ENCODE data around the gene LGALS13.

GRCh38 chr19:39568604-39569003 is 33.7 kb upstream of the LGALS13 start:
- no peak for TF ChIP-seq CTCF (IDR thresholded peaks at IDR 0.05; ENCODE audit: insufficient read depth, low read length, poor library complexity, severe bottlenecking)
- TF ChIP-seq EZH2phosphoT487 (conservative IDR thresholded peaks at IDR 0.05; ENCODE audit: low read length) = no peak

All from SU-DHL-6 (cell line).